Loucy (cell line): ENCODE results near the gene VAV2.

Experiments used
- EZH2phosphoT487 ChIP-seq: fragments of 200-600 bp; IDR thresholded peaks from 2 replicates; pipeline ENCODE4 v1.6.1; 2018; ENCODE audit warnings: antibody characterized with exemption, mild to moderate bottlenecking, moderate library complexity, borderline replicate concordance
- TF ChIP-seq, protein P1 (sequence below): fragments of 200-600 bp; sonication (generic); conservative IDR thresholded peaks from 2 replicates; pipeline ENCODE4 v1.5.1; 2014; ENCODE audit warnings: mild to moderate bottlenecking, antibody characterized with exemption, low read length

- TF ChIP-seq, protein P1, sequence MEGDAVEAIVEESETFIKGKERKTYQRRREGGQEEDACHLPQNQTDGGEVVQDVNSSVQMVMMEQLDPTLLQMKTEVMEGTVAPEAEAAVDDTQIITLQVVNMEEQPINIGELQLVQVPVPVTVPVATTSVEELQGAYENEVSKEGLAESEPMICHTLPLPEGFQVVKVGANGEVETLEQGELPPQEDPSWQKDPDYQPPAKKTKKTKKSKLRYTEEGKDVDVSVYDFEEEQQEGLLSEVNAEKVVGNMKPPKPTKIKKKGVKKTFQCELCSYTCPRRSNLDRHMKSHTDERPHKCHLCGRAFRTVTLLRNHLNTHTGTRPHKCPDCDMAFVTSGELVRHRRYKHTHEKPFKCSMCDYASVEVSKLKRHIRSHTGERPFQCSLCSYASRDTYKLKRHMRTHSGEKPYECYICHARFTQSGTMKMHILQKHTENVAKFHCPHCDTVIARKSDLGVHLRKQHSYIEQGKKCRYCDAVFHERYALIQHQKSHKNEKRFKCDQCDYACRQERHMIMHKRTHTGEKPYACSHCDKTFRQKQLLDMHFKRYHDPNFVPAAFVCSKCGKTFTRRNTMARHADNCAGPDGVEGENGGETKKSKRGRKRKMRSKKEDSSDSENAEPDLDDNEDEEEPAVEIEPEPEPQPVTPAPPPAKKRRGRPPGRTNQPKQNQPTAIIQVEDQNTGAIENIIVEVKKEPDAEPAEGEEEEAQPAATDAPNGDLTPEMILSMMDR: no peak
- no peak for TF ChIP-seq EZH2phosphoT487
Observed at GRCh38 chr9:133881671-133882381, 110.3 kb downstream of the VAV2 start.
